SU-DHL-6 (cell line): Measurements from ENCODE around the gene XYLT1.

Experiments used
- H2AFZ ChIP-seq: fragments of 200-600 bp; sonication (generic); 2 replicates; pipeline ENCODE4 v1.6.1; 2014; ENCODE audit warnings: low read depth, mild to moderate bottlenecking, moderate library complexity, mixed read lengths, antibody characterized with exemption, low read length; ENCODE audit not compliant: severe bottlenecking
- H3F3A ChIP-seq: fragments of 200-600 bp; shearing (Covaris generic); 2 replicates; pipeline ENCODE4 v1.6.0; 2016; ENCODE audit warnings: antibody characterized with exemption, mild to moderate bottlenecking; ENCODE audit not compliant: insufficient read depth
- H3K27ac ChIP-seq: fragments of 200-600 bp; sonication (generic); 2 replicates; pipeline ENCODE4 v1.5.1; 2016; ENCODE audit warnings: low read depth, mild to moderate bottlenecking, low read length, moderate library complexity, mixed read lengths
- H3K27me3 ChIP-seq: fragments of 200-600 bp; sonication (generic), shearing (Covaris generic); 2 replicates; pipeline ENCODE4 v1.6.0; 2014; ENCODE audit warnings: mild to moderate bottlenecking, low read length
- H3K36me3 ChIP-seq: fragments of 200-600 bp; sonication (generic); 2 replicates; pipeline ENCODE4 v1.6.1; 2014; ENCODE audit warnings: mild to moderate bottlenecking, low read length, mixed read lengths
- H3K4me2 ChIP-seq: fragments of 300-600, 200-600 bp; shearing (Covaris generic), sonication (generic); 2 replicates; pipeline ENCODE4 v1.6.0; 2014; ENCODE audit warnings: low read length, low read depth, mild to moderate bottlenecking; ENCODE audit not compliant: poor library complexity, severe bottlenecking
- H3K4me3 ChIP-seq: fragments of 200-600 bp; sonication (generic); 2 replicates; pipeline ENCODE4 v1.5.1; 2014; ENCODE audit warnings: antibody characterized with exemption, low read length, mild to moderate bottlenecking, mixed read lengths; ENCODE audit not compliant: insufficient read depth, poor library complexity, severe bottlenecking
- H3K79me2 ChIP-seq: fragments of 200-600 bp; sonication (generic); 2 replicates; pipeline ENCODE4 v1.6.1; 2014; ENCODE audit warnings: mild to moderate bottlenecking, low read length, moderate library complexity; ENCODE audit not compliant: insufficient read depth
- H3K9ac ChIP-seq: fragments of 200-600 bp; sonication (generic); 2 replicates; pipeline ENCODE4 v1.7.0; 2014; ENCODE audit warnings: mild to moderate bottlenecking, low read length
- H3K9me2 ChIP-seq: fragments of 200-600 bp; sonication (generic); replicated peaks from 2 replicates; pipeline ENCODE4 v1.6.1; 2014; ENCODE audit warnings: low read length; ENCODE audit not compliant: insufficient read depth
- H3K9me3 ChIP-seq: fragments of 200-600 bp; sonication (generic); 2 replicates; pipeline ENCODE4 v1.6.1; 2014; ENCODE audit warnings: low read length, mixed read lengths; ENCODE audit not compliant: insufficient read depth
- H4K20me1 ChIP-seq: fragments of 200-600 bp; sonication (generic); 2 replicates; pipeline ENCODE4 v1.6.1; 2014; ENCODE audit warnings: low read depth, mild to moderate bottlenecking, antibody characterized with exemption, low read length, moderate library complexity, mixed read lengths
- CTCF ChIP-seq: fragments of 200-600 bp; sonication (generic); IDR thresholded peaks from one replicate; pipeline ENCODE4 v1.5.1; 2017; ENCODE audit warnings: antibody characterized with exemption, mild to moderate bottlenecking, low read length, moderate library complexity; ENCODE audit not compliant: insufficient read depth, poor library complexity, severe bottlenecking
- EZH2phosphoT487 ChIP-seq: fragments of 200-600 bp; sonication (generic), shearing (Covaris generic); conservative IDR thresholded peaks from 2 replicates; pipeline ENCODE4 v1.6.1; 2018; ENCODE audit warnings: mild to moderate bottlenecking, antibody characterized with exemption, low read length, moderate library complexity, mixed read lengths

The XYLT1 gene

GRCh38 chr16:17129971-17130370, 340.8 kb downstream of the XYLT1 start:
- no peak overlapping the region for H3K27ac ChIP-seq
- H3K4me2 ChIP-seq: no peak overlapping the region
- no peaks in the 10 kb centered on the region for H3F3A ChIP-seq
- H4K20me1 ChIP-seq: no peaks in the 10 kb centered on the region
- H3K9me2 ChIP-seq: no peaks in the 10 kb centered on the region
- H2AFZ ChIP-seq: no peak overlapping the region
- no peaks in the 10 kb centered on the region for H3K79me2 ChIP-seq
- TF ChIP-seq CTCF (no peak), EZH2phosphoT487 (no peak)
- H3K36me3 ChIP-seq: no peaks in the 10 kb centered on the region; the same call in 1 of the 2 replicates
- H3K9ac ChIP-seq: no peak overlapping the region
- no peaks in the 10 kb centered on the region for H3K9me3 ChIP-seq
- no peaks in the 10 kb centered on the region for H3K27me3 ChIP-seq
- H3K4me3 ChIP-seq: no peak overlapping the region

DNA sequence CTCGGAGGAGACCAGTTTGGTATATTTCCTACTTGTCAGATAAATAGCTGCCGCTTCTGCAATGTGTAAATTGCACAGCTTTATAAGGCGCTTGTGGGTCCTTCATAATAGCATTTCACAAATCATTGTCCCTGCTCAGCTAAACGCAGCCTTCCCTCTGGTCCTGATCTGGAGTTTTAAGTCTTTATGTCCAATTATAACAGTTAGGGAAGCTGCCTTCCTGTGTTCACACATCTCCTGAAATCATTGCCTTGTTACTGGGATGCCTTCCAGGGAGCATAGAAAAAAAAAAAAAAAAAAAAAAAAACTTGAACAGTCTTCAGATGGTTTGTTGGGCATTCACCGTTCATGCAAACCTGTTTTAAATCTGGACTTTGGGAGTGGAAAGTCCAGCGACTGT, 342.0 kb downstream of the XYLT1 start:
- Histone ChIP-seq H3K27me3 (no peaks in the 10 kb centered on the region), H3K36me3 (peaks cover 3% of the 10 kb centered on the region; the same call in 1 of the 2 replicates), H3K9ac (no peak overlapping the region), H3F3A (no peaks in the 10 kb centered on the region), H3K27ac (no peak overlapping the region), H3K9me3 (no peaks in the 10 kb centered on the region), H3K79me2 (no peaks in the 10 kb centered on the region), H3K4me2 (no peak overlapping the region), H3K9me2 (no peaks in the 10 kb centered on the region), H2AFZ (no peak overlapping the region), H3K4me3 (no peak overlapping the region), H4K20me1 (no peaks in the 10 kb centered on the region)
- TF ChIP-seq EZH2phosphoT487 (no peak), CTCF (no peak)

GRCh38 chr16:17126156-17126555, 344.6 kb downstream of the XYLT1 start:
- no peaks in the 10 kb centered on the region for H3K27me3 ChIP-seq
- H3K4me3 ChIP-seq: no peak overlapping the region
- H3K79me2 ChIP-seq: no peaks in the 10 kb centered on the region
- no peaks in the 10 kb centered on the region for H4K20me1 ChIP-seq
- no peak overlapping the region for H3K9ac ChIP-seq
- no peaks in the 10 kb centered on the region for H3F3A ChIP-seq
- H3K9me3 ChIP-seq: no peaks in the 10 kb centered on the region
- no peak for TF ChIP-seq CTCF
- no peak for TF ChIP-seq EZH2phosphoT487
- no peak overlapping the region for H2AFZ ChIP-seq
- H3K27ac ChIP-seq: no peak overlapping the region
- H3K9me2 ChIP-seq: no peaks in the 10 kb centered on the region
- H3K36me3 ChIP-seq: 0 out of 2 replicates have a peak, but pooled peaks cover 3% of the 10 kb centered on the region
- no peak overlapping the region for H3K4me2 ChIP-seq

DNA sequence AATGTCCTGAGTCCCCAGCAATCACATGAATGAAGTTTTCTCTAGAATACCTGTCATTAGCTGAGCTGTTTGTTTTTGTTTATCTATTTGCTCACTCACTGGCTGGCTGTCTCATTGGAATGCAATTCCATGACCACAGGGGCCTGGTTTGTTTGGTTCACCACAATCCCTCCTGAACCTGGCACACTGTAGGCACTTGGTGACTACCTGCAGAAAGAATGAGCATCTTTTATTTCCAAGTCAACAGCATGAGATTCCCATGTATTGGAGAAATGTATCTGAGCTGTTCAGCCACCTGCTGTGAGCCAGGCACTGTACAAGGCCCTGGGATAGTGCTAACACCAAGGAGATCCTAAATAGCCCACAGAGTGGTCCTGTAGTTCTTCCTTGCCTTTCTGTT, 345.1 kb downstream of the XYLT1 start:
- Histone ChIP-seq H3K9me2 (no peaks in the 10 kb centered on the region), H4K20me1 (no peaks in the 10 kb centered on the region), H3K9ac (no peak overlapping the region), H3K36me3 (0 out of 2 replicates have a peak, but pooled peaks cover 3% of the 10 kb centered on the region), H3K4me3 (no peak overlapping the region), H3F3A (no peaks in the 10 kb centered on the region), H3K9me3 (no peaks in the 10 kb centered on the region), H2AFZ (no peak overlapping the region), H3K79me2 (no peaks in the 10 kb centered on the region), H3K4me2 (no peak overlapping the region), H3K27me3 (no peaks in the 10 kb centered on the region), H3K27ac (no peak overlapping the region)
- TF ChIP-seq CTCF (no peak), EZH2phosphoT487 (no peak)
